Measurements from ENCODE around the gene ACOT9.
"Not testable (repeated sequence)": the region's sequence is repeated elsewhere in the genome, so short reads cannot be mapped to it uniquely, and the experiment has no call there.

The ACOT9 gene

GRCh38 chrX:23676486-23676885, 66.6 kb downstream of the ACOT9 start:
- not testable (repeated sequence) for DNase-seq

GRCh38 chrX:23673108-23673507, 70.0 kb downstream of the ACOT9 start:
- no peak for DNase-seq

GRCh38 chrX:23670528-23670927, 72.5 kb downstream of the ACOT9 start:
- no peak for DNase-seq

DNA sequence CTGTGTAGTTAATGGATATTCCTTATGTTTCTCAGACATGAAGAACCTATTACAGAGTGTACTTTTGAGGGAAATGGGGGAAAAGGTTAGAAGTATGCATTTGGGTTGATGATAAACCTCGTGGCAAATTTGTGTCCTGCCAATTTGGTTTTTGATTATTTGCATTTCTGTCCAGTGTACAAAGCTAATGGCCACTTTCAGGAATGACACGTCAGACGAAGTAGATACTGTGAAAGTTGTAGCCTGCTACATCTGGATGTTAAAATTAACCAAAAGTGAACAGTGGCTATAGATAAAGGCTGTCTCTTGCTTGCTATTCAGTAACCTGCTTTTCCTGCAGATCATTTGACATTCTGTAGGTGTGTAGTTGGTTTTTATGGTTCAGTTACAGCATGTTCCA, 74.7 kb downstream of the ACOT9 start:
- no peak for DNase-seq

DNA sequence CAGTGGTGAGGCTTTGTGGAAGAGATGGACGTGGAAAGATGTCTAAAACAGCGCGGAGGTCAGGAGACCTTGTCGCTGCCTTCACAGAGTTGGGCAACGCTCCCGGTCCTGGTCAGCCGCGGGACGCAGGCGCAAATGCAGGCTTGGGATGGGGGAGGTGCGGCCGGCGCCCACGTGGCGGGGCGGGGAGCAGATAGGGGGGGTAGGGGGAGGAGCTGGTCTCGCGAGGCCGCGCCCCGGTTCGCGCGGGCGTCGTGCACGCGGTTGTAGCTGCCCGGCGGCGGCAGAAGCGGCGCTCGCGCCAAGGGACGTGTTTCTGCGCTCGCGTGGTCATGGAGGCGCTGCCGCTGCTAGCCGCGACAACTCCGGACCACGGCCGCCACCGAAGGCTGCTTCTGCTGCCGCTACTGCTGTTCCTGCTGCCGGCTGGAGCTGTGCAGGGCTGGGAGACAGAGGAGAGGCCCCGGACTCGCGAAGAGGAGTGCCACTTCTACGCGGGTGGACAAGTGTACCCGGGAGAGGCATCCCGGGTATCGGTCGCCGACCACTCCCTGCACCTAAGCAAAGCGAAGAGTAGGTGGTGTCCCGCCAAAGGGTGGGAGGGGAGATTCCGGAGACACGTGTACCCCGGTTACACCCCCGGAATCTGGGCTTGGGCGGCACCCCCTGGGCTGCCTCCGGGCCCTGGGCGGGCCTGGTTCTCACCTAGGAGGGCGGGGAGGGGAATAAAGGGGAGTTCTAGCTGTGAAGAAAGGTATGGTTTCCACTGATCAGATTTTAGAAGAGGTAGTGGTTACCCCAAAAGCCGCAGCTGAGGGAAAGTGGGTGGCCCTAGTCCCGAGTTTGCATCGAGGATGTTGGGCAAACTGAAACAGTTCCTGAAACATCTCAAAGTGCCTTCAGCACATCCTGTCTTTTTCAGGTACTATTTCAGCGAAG, 75.6 kb downstream of the ACOT9 start, which contains the start of gene PRDX4:
PRDX4 (plus strand) TSS at position 255 of the 939 bp plus-strand sequence; CDS start at position 333, 78 bp downstream.
- DNase-seq = peak; percentile 49

- DNase-seq = no peak
These were observed 76.8 kb downstream of the ACOT9 start for GRCh38 chrX:23666282-23666681.

DNA sequence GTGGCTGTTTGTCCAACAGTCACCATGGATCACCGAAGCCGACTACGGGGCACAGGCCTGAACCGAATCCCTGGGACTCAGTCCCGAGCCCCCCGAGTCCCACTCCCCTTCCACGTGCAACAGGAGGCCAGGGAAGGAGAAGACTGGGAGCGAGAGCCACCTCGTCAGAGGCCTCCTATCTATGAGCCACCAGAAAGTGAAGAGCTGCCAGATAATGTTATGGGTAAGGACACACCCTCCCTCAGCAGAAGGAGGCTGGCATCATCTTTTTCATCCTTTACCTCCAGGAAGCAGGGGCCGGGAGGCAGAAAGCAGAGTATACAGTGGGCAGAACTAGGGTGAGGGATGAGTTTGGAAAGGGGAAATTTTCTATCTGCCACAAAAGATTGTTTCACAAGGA, 78.6 kb downstream of the ACOT9 start:
- no peak for DNase-seq

- no peak for DNase-seq
These were observed 80.2 kb downstream of the ACOT9 start for GRCh38 chrX:23662853-23663252.

GRCh38 chrX:23662187-23662586, 80.9 kb downstream of the ACOT9 start:
- DNase-seq = no peak

GRCh38 chrX:23661671-23662070, 81.4 kb downstream of the ACOT9 start:
- DNase-seq = no peak

GRCh38 chrX:23660766-23661132, 82.3 kb downstream of the ACOT9 start:
- no peak for DNase-seq

DNA sequence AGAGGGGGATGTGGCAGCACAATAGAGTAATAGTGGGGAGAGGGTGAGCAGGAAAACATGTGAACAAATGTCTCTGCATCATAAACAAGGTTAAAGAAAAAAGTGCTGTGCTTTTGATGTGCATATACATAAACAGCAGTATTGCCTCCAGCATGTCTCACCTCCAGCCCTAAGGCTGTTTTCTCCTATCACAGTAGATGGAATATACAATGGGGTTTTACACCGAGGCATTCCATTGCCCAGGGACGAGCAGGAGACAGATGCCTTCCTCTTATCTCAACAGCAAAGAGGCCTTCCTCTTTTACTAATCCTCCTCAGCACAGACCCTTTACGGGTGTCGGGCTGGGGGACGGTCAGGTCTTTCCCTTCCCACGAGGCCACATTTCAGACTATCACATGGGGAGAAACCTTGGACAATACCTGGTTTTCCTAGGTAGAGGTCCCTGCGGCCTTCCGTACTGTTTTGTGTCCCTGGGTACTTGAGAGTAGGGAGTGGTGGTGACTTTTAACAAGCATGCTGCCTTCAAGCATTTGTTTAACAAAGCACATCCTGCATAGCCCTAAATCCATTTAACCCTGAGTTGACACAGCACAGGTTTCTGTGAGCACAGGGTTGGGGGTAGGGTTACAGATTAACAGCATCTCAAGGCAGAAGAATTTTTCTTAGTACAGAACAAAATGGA, 82.9 kb downstream of the ACOT9 start:
- peak; percentile 15 for DNase-seq

DNA sequence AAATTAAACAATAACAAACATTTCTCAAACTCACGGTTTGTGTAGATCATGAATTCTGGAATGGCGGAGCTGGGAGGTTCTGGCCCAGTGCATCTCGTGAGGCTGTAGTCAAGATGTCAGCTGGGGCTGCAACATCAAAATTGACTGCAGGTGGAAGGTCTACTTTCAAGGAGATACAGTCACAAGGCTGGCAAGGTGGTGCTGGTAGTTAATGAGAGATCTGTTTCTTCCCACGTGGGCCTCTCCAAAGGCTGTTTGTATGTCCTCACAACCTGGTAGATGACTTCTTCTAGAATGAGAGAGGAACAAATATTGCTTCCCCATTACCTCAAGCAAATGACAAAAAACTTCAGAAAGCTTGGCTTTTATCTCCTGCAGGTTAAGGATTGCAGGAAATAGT, 83.7 kb downstream of the ACOT9 start:
- no peak for DNase-seq

DNA sequence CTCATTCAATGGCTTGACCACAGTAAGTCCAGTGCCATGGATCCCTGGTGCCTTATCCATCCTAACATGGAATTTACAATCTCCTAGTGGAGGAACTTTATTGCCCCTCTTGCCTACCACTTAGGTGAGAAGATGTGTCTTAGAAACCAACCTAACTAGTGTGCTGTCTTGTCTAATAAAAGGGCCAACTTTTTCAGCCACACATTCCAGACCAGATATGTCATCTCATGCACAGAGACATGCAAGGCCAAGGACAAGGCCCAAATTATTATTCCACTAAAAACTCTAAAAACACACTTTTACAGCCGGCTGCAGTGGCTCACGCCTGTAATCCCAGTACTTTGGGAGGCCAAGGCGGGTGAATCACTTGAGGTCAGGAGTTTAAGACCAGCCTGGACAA, 86.4 kb downstream of the ACOT9 start:
- no peak for DNase-seq

DNA sequence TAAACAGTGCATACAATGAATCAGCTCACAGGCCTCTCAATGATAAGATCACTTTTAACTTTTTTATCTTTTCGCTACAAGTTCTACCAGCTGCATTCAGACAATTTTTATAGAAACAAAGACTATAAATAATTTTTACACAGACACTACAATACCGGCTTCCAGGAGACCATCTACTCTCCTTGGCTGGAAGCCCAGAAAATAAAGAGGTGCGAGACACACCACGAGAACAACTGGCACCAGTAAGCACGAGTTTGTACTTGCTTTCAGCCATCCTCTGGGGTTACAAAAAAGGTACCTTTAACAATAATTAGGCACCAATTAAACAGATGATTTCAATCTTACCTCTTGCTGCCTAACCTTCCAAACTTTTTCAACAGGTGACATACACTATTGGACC, 87.0 kb downstream of the ACOT9 start:
- peak; percentile 4 for DNase-seq

Data from DMS153 (cell line).